HEK293T (cell line): ENCODE data around the gene DOHH.

Experiments
- ARNT ChIP-seq: fragments of 450-650 bp; IDR thresholded peaks from 2 replicates; pipeline ENCODE4 v1.6.1; 2017; ENCODE audit warnings: mild to moderate bottlenecking
- BHLHE40 ChIP-seq: fragments of 450-650 bp; IDR thresholded peaks from 2 replicates; pipeline ENCODE4 v1.6.1; 2016; ENCODE audit warnings: mild to moderate bottlenecking, moderate library complexity, borderline replicate concordance
- ELF4 ChIP-seq: fragments of 450-650 bp; IDR thresholded peaks from 2 replicates; pipeline ENCODE4 v1.6.1; 2017; ENCODE audit warnings: antibody characterized with exemption
- FOXA1 ChIP-seq: fragments of 450-650 bp; IDR thresholded peaks from 2 replicates; pipeline ENCODE4 v1.6.1; 2016; ENCODE audit warnings: mild to moderate bottlenecking
- FOXM1 ChIP-seq: fragments of 450-650 bp; IDR thresholded peaks from 2 replicates; pipeline ENCODE4 v1.6.1; 2017; ENCODE audit warnings: mild to moderate bottlenecking, borderline replicate concordance
- HDGF ChIP-seq: fragments of 450-650 bp; IDR thresholded peaks from 2 replicates; pipeline ENCODE4 v1.6.1; 2017; ENCODE audit warnings: antibody characterized with exemption, borderline replicate concordance
- L3MBTL2 ChIP-seq: fragments of 450-650 bp; conservative IDR thresholded peaks from 2 replicates; pipeline ENCODE4 v1.6.1; 2016; ENCODE audit warnings: mild to moderate bottlenecking
- NFRKB ChIP-seq: fragments of 450-650 bp; IDR thresholded peaks from 2 replicates; pipeline ENCODE4 v1.6.1; 2016; ENCODE audit warnings: mild to moderate bottlenecking, moderate library complexity
- SP1 ChIP-seq: fragments of 450-650 bp; IDR thresholded peaks from 2 replicates; pipeline ENCODE4 v1.6.1; 2017
- SUZ12 ChIP-seq: fragments of 450-650 bp; IDR thresholded peaks from 2 replicates; pipeline ENCODE4 v1.6.1; 2016; ENCODE audit warnings: mild to moderate bottlenecking
- TARDBP ChIP-seq: fragments of 450-650 bp; IDR thresholded peaks from 2 replicates; pipeline ENCODE4 v1.6.1; 2016
- ZNF384 ChIP-seq: fragments of 450-650 bp; IDR thresholded peaks from 2 replicates; pipeline ENCODE4 v1.6.1; 2016

DNA sequence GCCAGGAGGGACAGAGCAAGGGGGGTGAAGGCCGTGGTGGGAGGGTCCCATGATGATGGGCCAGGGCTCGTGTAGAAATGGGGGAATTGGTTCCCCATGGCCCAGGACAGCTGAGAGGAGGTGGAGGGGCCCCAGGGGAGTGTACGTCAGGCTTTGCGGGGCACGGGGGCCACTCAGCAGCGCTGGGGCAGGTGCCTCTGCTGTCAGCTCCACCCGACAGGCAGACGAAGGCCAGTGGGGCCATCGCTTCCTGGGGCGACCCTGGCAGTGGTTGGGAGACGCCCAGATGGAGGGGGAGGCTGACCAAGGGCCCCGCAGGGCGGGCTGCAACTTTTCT, 36.6 kb upstream of the DOHH start:
- TF ChIP-seq ARNT: no peak
- no peak for TF ChIP-seq HDGF
- TF ChIP-seq SP1: no peak
- no peak for TF ChIP-seq TARDBP
- TF ChIP-seq SUZ12: no peak
- TF ChIP-seq FOXM1: no peak
- TF ChIP-seq L3MBTL2: no peak
- no peak for TF ChIP-seq ZNF384
- no peak for TF ChIP-seq FOXA1
- no peak for TF ChIP-seq ELF4
- TF ChIP-seq BHLHE40: no peak
- TF ChIP-seq NFRKB: no peak
